ENCODE measurements around the gene CUL1.

GRCh38 chr7:148686312-148686937, 12.3 kb upstream of the CUL1 start:
- no peak for TF ChIP-seq CTCF (IDR thresholded peaks at IDR 0.05)
- no peak for TF ChIP-seq POLR2A (IDR thresholded peaks at IDR 0.05)

All from uterus (tissue), 2 donors.